Activated CD8-positive, alpha-beta memory T cell treated with anti-CD3 and anti-CD28 coated beads for 1 hour (primary cell): ENCODE data around the gene CCDC150.
"Not testable (repeated sequence)": the region's sequence is repeated elsewhere in the genome, so short reads cannot be mapped to it uniquely, and the experiment has no call there.

Source experiments
- DNase-seq, 2 donors: peaks; one replicate each; pipeline ENCODE4 v3.0.0-alpha.2; 2020; ENCODE audit warnings: low read depth in 1 of 2; ENCODE audit errors: extremely low read depth in 1 of 2

The CCDC150 gene

GRCh38 chr2:196703695-196704094 is 64.2 kb downstream of the CCDC150 start:
- DNase-seq = no peak

- not testable (repeated sequence) for DNase-seq
These were observed 70.5 kb downstream of the CCDC150 start for GRCh38 chr2:196710056-196710455.

GRCh38 chr2:196711625-196712024 is 72.1 kb downstream of the CCDC150 start:
- DNase-seq = no peak

- no peak for DNase-seq
These were observed 73.4 kb downstream of the CCDC150 start for GRCh38 chr2:196712867-196713266.

GRCh38 chr2:196718419-196719109 is 79.0 kb downstream of the CCDC150 start:
- DNase-seq = no peak

- DNase-seq = no peak
These were observed 79.8 kb downstream of the CCDC150 start for GRCh38 chr2:196719110-196719872.

GRCh38 chr2:196723571-196723970 is 84.1 kb downstream of the CCDC150 start:
- DNase-seq = no peak

GRCh38 chr2:196725218-196725617 is 85.7 kb downstream of the CCDC150 start:
- no peak for DNase-seq

- no peak for DNase-seq
These were observed 86.4 kb downstream of the CCDC150 start for GRCh38 chr2:196725882-196726281.

- no peak for DNase-seq
These were observed 89.9 kb downstream of the CCDC150 start for GRCh38 chr2:196729418-196729817.

GRCh38 chr2:196736646-196737045 is 97.1 kb downstream of the CCDC150 start:
- DNase-seq = not testable (repeated sequence)

GRCh38 chr2:196737046-196737445 is 97.5 kb downstream of the CCDC150 start:
- no peak for DNase-seq

GRCh38 chr2:196739031-196739430 is 99.5 kb downstream of the CCDC150 start:
- DNase-seq = no peak

GRCh38 chr2:196742216-196742615 is 102.7 kb downstream of the CCDC150 start:
- no peak for DNase-seq

- no peak for DNase-seq
These were observed 103.2 kb downstream of the CCDC150 start for GRCh38 chr2:196742685-196743084.

GRCh38 chr2:196743165-196743564 is 103.7 kb downstream of the CCDC150 start:
- no peak for DNase-seq

- DNase-seq = no peak
These were observed 106.2 kb downstream of the CCDC150 start for GRCh38 chr2:196745711-196746110.

GRCh38 chr2:196747400-196747799 is 107.9 kb downstream of the CCDC150 start:
- DNase-seq = no peak

GRCh38 chr2:196748123-196748522 is 108.6 kb downstream of the CCDC150 start:
- DNase-seq = no peak

- no peak for DNase-seq
These were observed 110.9 kb downstream of the CCDC150 start for GRCh38 chr2:196750291-196750923.

- peak; percentile 0 to 39 for DNase-seq
These were observed 111.6 kb downstream of the CCDC150 start for GRCh38 chr2:196750977-196751631.
